GM12874 (cell line): ENCODE results near the gene EHHADH.

Experiments
- TF ChIP-seq, protein P1 (sequence below): IDR thresholded peaks from 2 replicates; pipeline ENCODE4 v1.5.1; 2011; ENCODE audit warnings: low read depth, mild to moderate bottlenecking, control low read depth, low read length, moderate library complexity; ENCODE audit not compliant: insufficient read depth

The EHHADH gene

DNA sequence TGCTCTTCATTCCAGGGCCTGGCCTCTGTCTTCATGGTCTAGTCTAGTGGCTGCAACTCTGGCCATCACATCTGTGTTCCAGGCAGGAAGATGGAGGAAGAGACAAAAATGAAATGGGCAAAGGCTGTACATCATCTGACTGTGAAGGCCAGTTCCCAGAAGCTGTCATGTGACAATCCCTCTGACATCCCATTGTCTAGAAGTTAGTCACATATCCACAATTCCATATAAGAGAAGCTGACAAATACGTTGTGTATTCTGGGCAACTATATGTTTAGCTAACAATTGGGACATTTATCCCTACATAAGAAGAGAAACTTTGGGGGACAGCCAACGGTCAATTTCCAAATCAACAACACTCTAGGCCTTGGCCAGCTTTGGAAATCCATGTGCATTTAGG lies 66.5 kb downstream of the EHHADH start:
- TF ChIP-seq, protein P1, sequence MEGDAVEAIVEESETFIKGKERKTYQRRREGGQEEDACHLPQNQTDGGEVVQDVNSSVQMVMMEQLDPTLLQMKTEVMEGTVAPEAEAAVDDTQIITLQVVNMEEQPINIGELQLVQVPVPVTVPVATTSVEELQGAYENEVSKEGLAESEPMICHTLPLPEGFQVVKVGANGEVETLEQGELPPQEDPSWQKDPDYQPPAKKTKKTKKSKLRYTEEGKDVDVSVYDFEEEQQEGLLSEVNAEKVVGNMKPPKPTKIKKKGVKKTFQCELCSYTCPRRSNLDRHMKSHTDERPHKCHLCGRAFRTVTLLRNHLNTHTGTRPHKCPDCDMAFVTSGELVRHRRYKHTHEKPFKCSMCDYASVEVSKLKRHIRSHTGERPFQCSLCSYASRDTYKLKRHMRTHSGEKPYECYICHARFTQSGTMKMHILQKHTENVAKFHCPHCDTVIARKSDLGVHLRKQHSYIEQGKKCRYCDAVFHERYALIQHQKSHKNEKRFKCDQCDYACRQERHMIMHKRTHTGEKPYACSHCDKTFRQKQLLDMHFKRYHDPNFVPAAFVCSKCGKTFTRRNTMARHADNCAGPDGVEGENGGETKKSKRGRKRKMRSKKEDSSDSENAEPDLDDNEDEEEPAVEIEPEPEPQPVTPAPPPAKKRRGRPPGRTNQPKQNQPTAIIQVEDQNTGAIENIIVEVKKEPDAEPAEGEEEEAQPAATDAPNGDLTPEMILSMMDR: no peak

GRCh38 chr3:185176750-185177359 lies 77.0 kb downstream of the EHHADH start:
- TF ChIP-seq, protein P1: peak; percentile 48; the same call in 1 of the 2 replicates

- TF ChIP-seq, protein P1: no peak
Observed at GRCh38 chr3:185175370-185175987, 78.4 kb downstream of the EHHADH start.

DNA sequence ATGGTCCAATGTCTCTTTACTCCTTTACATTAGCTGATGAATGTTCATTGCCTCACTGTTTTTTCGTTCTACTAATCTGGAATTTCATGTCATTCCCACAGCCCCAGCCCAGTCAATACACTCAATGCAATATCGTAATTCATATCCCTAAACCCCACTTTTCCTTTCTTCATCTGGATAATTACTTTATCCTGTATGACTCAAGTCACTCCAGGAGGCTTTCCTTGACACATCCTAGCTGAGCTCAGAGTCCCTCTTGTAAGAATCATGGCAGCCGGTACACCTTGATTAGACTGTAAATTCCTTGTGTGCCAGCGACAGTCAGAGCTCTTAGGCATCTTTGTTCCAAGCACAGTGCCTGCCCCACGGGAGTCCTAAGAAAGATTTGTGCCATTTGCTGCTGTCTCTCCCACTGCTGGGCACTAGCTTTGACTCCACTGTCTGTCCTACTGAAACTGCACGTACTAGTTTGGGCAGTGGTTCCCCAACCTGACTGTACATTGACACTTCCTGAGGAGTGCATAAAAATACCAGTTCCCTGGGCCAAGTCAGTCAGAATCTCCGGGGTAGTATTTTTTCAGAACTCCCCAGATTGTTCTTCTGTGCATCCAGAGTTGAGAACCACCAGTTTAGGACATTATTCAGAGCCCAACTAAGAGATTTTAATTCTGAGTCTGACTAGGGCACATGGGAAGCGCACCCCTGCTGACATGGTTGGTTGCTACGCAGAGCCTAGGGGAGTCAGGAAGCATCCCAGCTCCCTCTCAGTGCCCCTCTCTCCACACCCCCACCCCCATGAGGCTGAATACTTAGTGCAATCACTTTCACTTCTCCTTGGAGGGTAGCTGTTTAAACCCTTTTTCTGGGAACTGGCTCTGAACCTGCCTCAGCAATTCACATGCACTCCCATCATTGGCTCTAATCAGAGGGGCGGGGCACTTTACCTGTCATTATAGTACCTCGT lies 81.5 kb downstream of the EHHADH start:
- TF ChIP-seq, protein P1: no peak

DNA sequence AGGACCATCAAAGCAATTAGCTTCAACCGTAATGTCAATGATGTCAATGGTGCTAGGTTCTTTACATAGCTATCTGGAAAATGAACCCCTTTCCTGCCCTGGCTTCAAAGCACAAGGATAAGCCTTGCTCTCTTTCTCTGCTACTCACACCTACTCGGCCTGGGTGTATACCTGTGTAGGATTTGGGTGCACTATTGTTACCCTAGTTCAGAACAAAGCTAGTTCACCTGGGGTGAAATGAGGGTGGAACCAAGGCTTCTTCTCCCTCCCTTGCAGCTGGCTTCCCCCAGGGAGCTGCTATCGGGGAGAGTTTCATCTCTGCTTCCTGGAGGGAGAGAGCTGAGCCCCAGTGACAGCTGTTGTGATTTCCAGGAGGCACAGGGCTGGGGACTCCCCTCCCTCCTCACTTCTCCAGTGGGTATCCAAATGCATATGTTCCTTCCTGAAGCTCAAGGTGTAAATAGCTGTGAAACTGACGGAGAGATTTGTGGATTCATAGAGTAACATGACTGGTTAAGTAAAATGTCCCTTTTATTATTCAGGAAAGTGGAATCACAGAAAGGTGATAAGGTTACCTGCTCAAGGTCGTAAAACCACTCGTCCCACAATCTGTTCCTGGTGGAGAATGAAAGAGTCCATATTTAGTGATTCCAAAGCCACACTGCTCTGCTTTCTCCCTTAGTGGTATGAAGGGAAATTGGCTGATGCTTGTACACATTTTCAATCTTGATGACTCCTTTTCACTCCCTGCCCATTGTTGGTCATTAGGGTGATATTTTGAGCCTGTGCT lies 89.2 kb downstream of the EHHADH start:
- TF ChIP-seq, protein P1: no peak

- TF ChIP-seq, protein P1: no peak
Observed at GRCh38 chr3:185162634-185163033, 91.2 kb downstream of the EHHADH start.

- TF ChIP-seq, protein P1: no peak
Observed at GRCh38 chr3:185161761-185162160, 92.1 kb downstream of the EHHADH start.
